Stomach (tissue), 4 donors: ENCODE data around the gene ALG3.

Source experiments
- CTCF ChIP-seq, 7 experiments: fragments of 450-650 bp in 4 of 7; fragments of 200-600 bp in 3 of 7; sonication (generic) in 3 of 7; IDR thresholded peaks; one replicate each; pipeline ENCODE4 v1.5.1; 2016 to 2019; ENCODE audit warnings: antibody characterized with exemption in 7 of 7, control low read depth in 2 of 7, mild to moderate bottlenecking in 1 of 7
- POLR2A ChIP-seq, 4 donors: fragments of 450-650 bp; IDR thresholded peaks; one replicate each; pipeline ENCODE4 v1.6.1; 2016; ENCODE audit warnings: antibody characterized with exemption in 4 of 4, control low read depth in 2 of 4, mild to moderate bottlenecking in 1 of 4, moderate library complexity in 1 of 4

DNA sequence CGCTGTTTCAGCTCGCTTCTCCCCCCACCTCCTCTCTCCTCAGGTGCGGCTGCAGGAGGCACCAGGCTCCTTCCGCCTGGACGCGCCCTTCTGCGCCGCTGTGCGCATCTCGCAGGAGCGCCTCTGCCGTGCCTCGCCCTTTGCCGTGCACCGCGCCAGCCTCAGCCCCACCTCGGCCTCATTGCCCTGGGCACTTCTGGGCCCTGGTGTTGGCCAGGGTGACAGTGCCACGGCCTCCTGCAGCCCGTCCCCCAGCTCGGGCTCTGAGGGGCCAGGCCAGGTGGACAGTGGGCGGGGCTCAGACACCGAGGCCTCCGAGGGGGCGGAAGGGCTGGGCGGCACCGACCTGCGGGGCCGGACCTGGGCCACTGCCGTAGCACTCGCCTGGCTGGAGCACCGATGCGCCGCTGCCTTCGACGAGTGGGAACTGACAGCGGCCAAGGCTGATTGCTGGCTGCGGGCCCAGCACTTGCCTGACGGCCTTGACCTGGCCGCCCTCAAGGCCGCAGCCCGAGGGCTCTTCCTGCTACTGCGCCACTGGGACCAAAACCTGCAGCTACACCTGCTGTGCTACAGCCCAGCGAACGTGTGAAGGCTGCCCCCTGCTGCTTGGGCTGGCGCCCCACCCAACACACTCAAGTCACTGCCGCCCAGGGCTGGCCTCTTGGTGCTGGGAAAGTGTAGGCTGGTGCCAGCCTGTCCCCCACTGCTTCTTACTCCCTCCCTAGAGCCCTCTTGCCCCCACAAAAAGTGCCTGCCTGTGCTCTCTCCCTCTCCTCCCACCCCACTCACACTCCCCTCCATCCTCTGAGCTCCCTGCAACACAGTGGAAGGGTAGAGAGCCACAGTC lies 7.1 kb downstream of the ALG3 start:
- TF ChIP-seq CTCF (IDR thresholded peaks at IDR 0.05), result peak in 5 of 7 experiments; percentile 21 to 66 (median 44)
- no peak for TF ChIP-seq POLR2A (IDR thresholded peaks at IDR 0.05)
